ENCODE measurements around the gene NTRK3. TPM values are rescaled to one million over a fixed set of nuclear protein-coding genes. Genes with fewer than 3 reads are reported as not detected.

The NTRK3 gene
- total RNA-seq, 5 donors from 2014 or later (not counting 1 experiment from before 2014, with no cell fraction given): not detected

- CTCF ChIA-PET: no interaction called here
- no peak overlapping the region for H3K4me3 Mint-ChIP-seq
- ATAC-seq (replicated peaks in 1 of 4): no peak
- no peaks in the 10 kb centered on the region for H3K36me3 Mint-ChIP-seq
- no peaks in the 10 kb centered on the region for H3K4me1 Mint-ChIP-seq
- Histone ChIP-seq H3K9me3 (no peaks in the 10 kb centered on the region), H3K27me3 (replicated peaks in 1 of 2; ENCODE audit: control insufficient read depth in 2 of 2, extremely low read depth in 1 of 2, insufficient read depth in 2 of 2, low read length in 1 of 2) (no peaks in the 10 kb centered on the region), H3K4me3 (ENCODE audit: control insufficient read depth in 1 of 2, extremely low read depth in 1 of 2, low read length in 1 of 2) (no peak overlapping the region), H3K27ac (ENCODE audit: low read length) (no peak overlapping the region), H3K4me1 (ENCODE audit: control insufficient read depth in 1 of 2, extremely low read depth in 1 of 2, insufficient read depth in 2 of 2, low read length in 2 of 2) (no peaks in the 10 kb centered on the region), H3K36me3 (ENCODE audit: control insufficient read depth in 2 of 2, extremely low read depth in 1 of 2, insufficient read depth in 1 of 2, low read length in 1 of 2) (no peaks in the 10 kb centered on the region)
- H3K9me3 Mint-ChIP-seq: peaks cover 0 to 8% (median 3%) of the 10 kb centered on the region in 3 donors
- H3K27ac Mint-ChIP-seq: no peak overlapping the region
- DNase-seq: no peak
- H3K27me3 Mint-ChIP-seq: peaks cover 0 to 9% of the 10 kb centered on the region in 2 donors
- POLR2A ChIA-PET: no interaction called here
- 100% methylated on average over 1 of the region's 3 CpGs for WGBS (ENCODE audit: insufficient coverage)
These were observed 337.5 kb downstream of the NTRK3 start for GRCh38 chr15:87919064-87919463.

GRCh38 chr15:87917480-87917879 lies 339.1 kb downstream of the NTRK3 start:
- Histone ChIP-seq H3K36me3 (ENCODE audit: control insufficient read depth in 2 of 2, extremely low read depth in 1 of 2, insufficient read depth in 1 of 2, low read length in 1 of 2) (no peaks in the 10 kb centered on the region), H3K4me3 (ENCODE audit: control insufficient read depth in 1 of 2, extremely low read depth in 1 of 2, low read length in 1 of 2) (no peak overlapping the region), H3K27ac (ENCODE audit: low read length) (no peak overlapping the region), H3K9me3 (no peaks in the 10 kb centered on the region), H3K4me1 (ENCODE audit: control insufficient read depth in 1 of 2, extremely low read depth in 1 of 2, insufficient read depth in 2 of 2, low read length in 2 of 2) (no peaks in the 10 kb centered on the region), H3K27me3 (replicated peaks in 1 of 2; ENCODE audit: control insufficient read depth in 2 of 2, extremely low read depth in 1 of 2, insufficient read depth in 2 of 2, low read length in 1 of 2) (no peaks in the 10 kb centered on the region)
- WGBS (ENCODE audit: insufficient coverage): no CpG with 5 or more reads among the region's 2 CpGs
- CTCF ChIA-PET: no interaction called here
- DNase-seq (no peak), ATAC-seq (replicated peaks in 1 of 4) (no peak)
- H3K9me3 Mint-ChIP-seq: peaks cover 0 to 8% (median 3%) of the 10 kb centered on the region in 3 donors
- no peak overlapping the region for H3K27ac Mint-ChIP-seq
- no peak overlapping the region for H3K4me3 Mint-ChIP-seq
- H3K27me3 Mint-ChIP-seq: peaks cover 0 to 5% of the 10 kb centered on the region in 2 donors
- POLR2A ChIA-PET: no interaction called here
- H3K36me3 Mint-ChIP-seq: no peaks in the 10 kb centered on the region
- no peaks in the 10 kb centered on the region for H3K4me1 Mint-ChIP-seq

DNA sequence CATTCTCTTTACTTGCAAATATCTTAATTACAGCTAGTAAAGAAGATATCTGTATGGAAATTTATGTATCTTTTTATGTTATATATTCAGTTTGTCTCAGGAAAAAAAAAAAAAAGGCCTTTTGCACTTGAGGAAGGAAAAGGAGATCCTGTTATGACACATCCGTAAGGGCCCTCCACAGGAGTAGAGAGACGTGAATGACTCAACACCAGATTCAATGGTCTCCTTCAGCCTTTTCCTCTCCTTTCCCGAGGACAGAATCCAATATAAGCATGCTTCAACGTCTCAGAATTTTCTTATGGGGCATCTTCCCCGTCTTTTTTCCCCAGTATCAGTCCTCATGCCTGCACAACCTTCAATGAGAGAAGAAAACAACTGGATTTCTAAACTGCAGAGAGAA lies 340.3 kb downstream of the NTRK3 start:
- Mint-ChIP-seq H3K4me1 (no peaks in the 10 kb centered on the region), H3K27me3 (peaks cover 0 to 5% of the 10 kb centered on the region in 2 donors), H3K27ac (no peak overlapping the region), H3K36me3 (no peaks in the 10 kb centered on the region), H3K9me3 (peaks cover 0 to 8% (median 3%) of the 10 kb centered on the region in 3 donors), H3K4me3 (no peak overlapping the region)
- no peaks in the 10 kb centered on the region for H3K9me3 ChIP-seq
- ChIA-PET CTCF (no interaction called here), POLR2A (no interaction called here)
- DNase-seq: no peak
- H3K27me3 ChIP-seq (replicated peaks in 1 of 2; ENCODE audit: control insufficient read depth in 2 of 2, extremely low read depth in 1 of 2, insufficient read depth in 2 of 2, low read length in 1 of 2): no peaks in the 10 kb centered on the region
- H3K4me1 ChIP-seq (ENCODE audit: control insufficient read depth in 1 of 2, extremely low read depth in 1 of 2, insufficient read depth in 2 of 2, low read length in 2 of 2): no peaks in the 10 kb centered on the region
- H3K27ac ChIP-seq (ENCODE audit: low read length): no peak overlapping the region
- ATAC-seq (replicated peaks in 1 of 4): no peak
- WGBS (ENCODE audit: insufficient coverage): 72% methylated on average over 2 of the region's 5 CpGs
- H3K36me3 ChIP-seq (ENCODE audit: control insufficient read depth in 2 of 2, extremely low read depth in 1 of 2, insufficient read depth in 1 of 2, low read length in 1 of 2): no peaks in the 10 kb centered on the region
- no peak overlapping the region for H3K4me3 ChIP-seq (ENCODE audit: control insufficient read depth in 1 of 2, extremely low read depth in 1 of 2, low read length in 1 of 2)

- no peak for ATAC-seq (replicated peaks in 1 of 4)
- POLR2A ChIA-PET: no interaction called here
- CTCF ChIA-PET: no interaction called here
These were observed 346.2 kb downstream of the NTRK3 start for GRCh38 chr15:87910301-87910700.

DNA sequence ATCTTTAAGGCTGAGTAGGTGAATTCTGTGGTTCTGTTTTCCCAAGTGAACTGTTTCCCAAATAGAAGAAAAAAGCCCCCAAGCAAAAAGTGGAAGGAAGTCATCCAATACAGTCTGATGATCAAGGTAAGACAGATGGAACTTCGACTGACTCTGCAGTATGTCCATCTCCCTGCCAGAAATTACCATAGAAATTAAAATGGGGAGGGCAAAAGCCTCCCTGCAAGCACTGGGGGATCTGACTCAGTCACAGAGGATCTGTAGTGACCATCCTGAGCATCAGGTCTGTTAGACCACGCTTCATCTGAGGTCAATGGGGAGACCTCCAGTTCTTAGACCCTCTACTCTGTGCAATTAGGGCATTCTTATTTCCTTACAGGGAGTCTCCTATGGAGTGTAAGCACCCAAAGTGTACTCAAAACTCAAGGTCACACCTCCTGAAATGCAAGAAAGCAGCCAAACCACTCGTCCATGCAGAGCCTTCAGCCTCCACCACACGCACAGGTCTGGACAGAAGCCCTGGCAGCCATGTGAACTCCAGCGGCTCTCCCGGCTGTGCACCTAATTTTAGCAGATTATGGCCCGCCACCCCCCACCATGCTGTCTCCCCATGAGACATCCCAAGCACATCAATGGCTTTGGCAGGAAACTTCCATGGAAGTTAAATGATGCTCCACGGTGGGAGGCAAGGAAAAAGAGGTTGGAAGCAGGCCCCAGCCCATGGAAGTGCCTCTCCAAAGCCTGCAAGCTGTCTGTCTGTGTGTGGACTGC lies 348.7 kb downstream of the NTRK3 start:
- POLR2A ChIA-PET: no interaction called here
- H3K4me3 Mint-ChIP-seq: no peak overlapping the region
- CTCF ChIA-PET: no interaction called here

More at GRCh38 chr15:87910301-87910700, 346.2 kb downstream of the NTRK3 start:
- Mint-ChIP-seq H3K27me3 (peaks cover 4 to 13% of the 10 kb centered on the region in 2 donors), H3K9me3 (peaks cover 0 to 3% (median 0%) of the 10 kb centered on the region in 3 donors), H3K27ac (no peak overlapping the region), H3K36me3 (no peaks in the 10 kb centered on the region), H3K4me3 (no peak overlapping the region), H3K4me1 (no peaks in the 10 kb centered on the region)
- Histone ChIP-seq H3K4me3 (ENCODE audit: control insufficient read depth in 1 of 2, extremely low read depth in 1 of 2, low read length in 1 of 2) (no peak overlapping the region), H3K4me1 (ENCODE audit: control insufficient read depth in 1 of 2, extremely low read depth in 1 of 2, insufficient read depth in 2 of 2, low read length in 2 of 2) (no peaks in the 10 kb centered on the region), H3K36me3 (ENCODE audit: control insufficient read depth in 2 of 2, extremely low read depth in 1 of 2, insufficient read depth in 1 of 2, low read length in 1 of 2) (no peaks in the 10 kb centered on the region), H3K27ac (ENCODE audit: low read length) (no peak overlapping the region), H3K27me3 (replicated peaks in 1 of 2; ENCODE audit: control insufficient read depth in 2 of 2, extremely low read depth in 1 of 2, insufficient read depth in 2 of 2, low read length in 1 of 2) (peaks cover 0 to 8% of the 10 kb centered on the region in 2 experiments), H3K9me3 (no peaks in the 10 kb centered on the region)
- DNase-seq: no peak
- 66% methylated on average over 4 of the region's 4 CpGs for WGBS (ENCODE audit: insufficient coverage)

GRCh38 chr15:87906444-87906843 lies 350.1 kb downstream of the NTRK3 start:
- no peak overlapping the region for H3K4me3 Mint-ChIP-seq
- H3K27me3 Mint-ChIP-seq: peaks cover 4 to 13% of the 10 kb centered on the region in 2 donors
- H3K27me3 ChIP-seq (replicated peaks in 1 of 2; ENCODE audit: control insufficient read depth in 2 of 2, extremely low read depth in 1 of 2, insufficient read depth in 2 of 2, low read length in 1 of 2): peaks cover 0 to 8% of the 10 kb centered on the region in 2 experiments
- H3K27ac ChIP-seq (ENCODE audit: low read length): no peak overlapping the region
- H3K9me3 Mint-ChIP-seq: no peaks in the 10 kb centered on the region
- ATAC-seq (replicated peaks in 1 of 4) (no peak), DNase-seq (no peak)
- H3K4me1 Mint-ChIP-seq: no peaks in the 10 kb centered on the region
- H3K4me1 ChIP-seq (ENCODE audit: control insufficient read depth in 1 of 2, extremely low read depth in 1 of 2, insufficient read depth in 2 of 2, low read length in 2 of 2): no peaks in the 10 kb centered on the region
- 93% methylated on average over 3 of the region's 6 CpGs for WGBS (ENCODE audit: insufficient coverage)
- H3K27ac Mint-ChIP-seq: no peak overlapping the region
- H3K36me3 ChIP-seq (ENCODE audit: control insufficient read depth in 2 of 2, extremely low read depth in 1 of 2, insufficient read depth in 1 of 2, low read length in 1 of 2): no peaks in the 10 kb centered on the region
- no peaks in the 10 kb centered on the region for H3K36me3 Mint-ChIP-seq
- CTCF ChIA-PET: no interaction called here
- H3K4me3 ChIP-seq (ENCODE audit: control insufficient read depth in 1 of 2, extremely low read depth in 1 of 2, low read length in 1 of 2): no peak overlapping the region
- no peaks in the 10 kb centered on the region for H3K9me3 ChIP-seq
- POLR2A ChIA-PET: no interaction called here

More for the DNA sequence above, 348.7 kb downstream of the NTRK3 start:
- H3K9me3 ChIP-seq: no peaks in the 10 kb centered on the region
- H3K27me3 Mint-ChIP-seq: peaks cover 4 to 13% of the 10 kb centered on the region in 2 donors
- H3K36me3 ChIP-seq (ENCODE audit: control insufficient read depth in 2 of 2, extremely low read depth in 1 of 2, insufficient read depth in 1 of 2, low read length in 1 of 2): no peaks in the 10 kb centered on the region
- WGBS (ENCODE audit: insufficient coverage): 69% methylated on average over 4 of the region's 8 CpGs
- H3K9me3 Mint-ChIP-seq: no peaks in the 10 kb centered on the region
- no peak overlapping the region for H3K4me3 ChIP-seq (ENCODE audit: control insufficient read depth in 1 of 2, extremely low read depth in 1 of 2, low read length in 1 of 2)
- H3K27me3 ChIP-seq (replicated peaks in 1 of 2; ENCODE audit: control insufficient read depth in 2 of 2, extremely low read depth in 1 of 2, insufficient read depth in 2 of 2, low read length in 1 of 2): peaks cover 0 to 8% of the 10 kb centered on the region in 2 experiments
- ATAC-seq (replicated peaks in 1 of 4) (no peak), DNase-seq (no peak)
- H3K4me1 Mint-ChIP-seq: no peaks in the 10 kb centered on the region
- no peak overlapping the region for H3K27ac Mint-ChIP-seq
- H3K36me3 Mint-ChIP-seq: no peaks in the 10 kb centered on the region
- H3K4me1 ChIP-seq (ENCODE audit: control insufficient read depth in 1 of 2, extremely low read depth in 1 of 2, insufficient read depth in 2 of 2, low read length in 2 of 2): no peaks in the 10 kb centered on the region
- no peak overlapping the region for H3K27ac ChIP-seq (ENCODE audit: low read length)
